Jurkat, Clone E6-1 (cell line): Measurements from ENCODE around the gene PLEKHN1.
"Not testable (repeated sequence)": the region's sequence is repeated elsewhere in the genome, so short reads cannot be mapped to it uniquely, and the experiment has no call there.

ENCODE experiments used
- DNase-seq: peaks from one replicate; pipeline ENCODE4 v3.0.0-alpha.2; 2011; ENCODE audit warnings: low read depth, low spot score
- H3K4me3 ChIP-seq: 2 replicates; pipeline ENCODE4 v1.5.1; 2011; ENCODE audit warnings: mild to moderate bottlenecking, low read length, control low read depth, moderate library complexity

PLEKHN1 gene

GRCh38 chr1:940107-941014, 25.9 kb upstream of the PLEKHN1 start:
- no peak for DNase-seq
- H3K4me3 ChIP-seq: no peak overlapping the region; the same call in 1 of the 2 replicates

- no peak overlapping the region for H3K4me3 ChIP-seq
- DNase-seq: no peak
These were observed 25.2 kb upstream of the PLEKHN1 start for GRCh38 chr1:941015-941587.

GRCh38 chr1:941588-942383, 24.5 kb upstream of the PLEKHN1 start:
- H3K4me3 ChIP-seq: no peak overlapping the region
- no peak for DNase-seq

- no peak for DNase-seq
- no peak overlapping the region for H3K4me3 ChIP-seq
These were observed 23.9 kb upstream of the PLEKHN1 start for GRCh38 chr1:942411-942821.

GRCh38 chr1:942864-943533, 23.3 kb upstream of the PLEKHN1 start:
- no peak for DNase-seq
- H3K4me3 ChIP-seq: no peak overlapping the region

GRCh38 chr1:943545-944340, 22.5 kb upstream of the PLEKHN1 start:
- no peak for DNase-seq
- no peak overlapping the region for H3K4me3 ChIP-seq

GRCh38 chr1:944341-945325, 21.6 kb upstream of the PLEKHN1 start:
- DNase-seq: no peak
- H3K4me3 ChIP-seq: no peak overlapping the region

GRCh38 chr1:945688-946556, 20.4 kb upstream of the PLEKHN1 start:
- no peak overlapping the region for H3K4me3 ChIP-seq
- no peak for DNase-seq

GRCh38 chr1:946811-947210, 19.5 kb upstream of the PLEKHN1 start:
- H3K4me3 ChIP-seq, DNase-seq: not testable (repeated sequence)

- H3K4me3 ChIP-seq: no peak overlapping the region
- DNase-seq: no peak
These were observed 18.3 kb upstream of the PLEKHN1 start for GRCh38 chr1:947958-948357.

GRCh38 chr1:950268-950667, 16.0 kb upstream of the PLEKHN1 start:
- DNase-seq: no peak
- no peak overlapping the region for H3K4me3 ChIP-seq

- DNase-seq: no peak
- no peak overlapping the region for H3K4me3 ChIP-seq
These were observed 15.4 kb upstream of the PLEKHN1 start for GRCh38 chr1:950881-951280.

- no peak overlapping the region for H3K4me3 ChIP-seq
- no peak for DNase-seq
These were observed 14.9 kb upstream of the PLEKHN1 start for GRCh38 chr1:951364-951763.

GRCh38 chr1:952201-952600, 14.1 kb upstream of the PLEKHN1 start:
- H3K4me3 ChIP-seq: no peak overlapping the region
- DNase-seq: no peak

- no peak overlapping the region for H3K4me3 ChIP-seq
- no peak for DNase-seq
These were observed 13.7 kb upstream of the PLEKHN1 start for GRCh38 chr1:952603-953002.

- no peak overlapping the region for H3K4me3 ChIP-seq
- no peak for DNase-seq
These were observed 12.6 kb upstream of the PLEKHN1 start for GRCh38 chr1:953524-954320.
